Embryonic facial prominence (tissue), 1 donor: ENCODE data around the gene EID3.
"Not testable (repeated sequence)": the region's sequence is repeated elsewhere in the genome, so short reads cannot be mapped to it uniquely, and the experiment has no call there.

Source experiments
- DNase-seq: peaks from one replicate; pipeline ENCODE4 v3.0.0-alpha.2; 2016; ENCODE audit errors: extremely low spot score

Gene EID3

DNA sequence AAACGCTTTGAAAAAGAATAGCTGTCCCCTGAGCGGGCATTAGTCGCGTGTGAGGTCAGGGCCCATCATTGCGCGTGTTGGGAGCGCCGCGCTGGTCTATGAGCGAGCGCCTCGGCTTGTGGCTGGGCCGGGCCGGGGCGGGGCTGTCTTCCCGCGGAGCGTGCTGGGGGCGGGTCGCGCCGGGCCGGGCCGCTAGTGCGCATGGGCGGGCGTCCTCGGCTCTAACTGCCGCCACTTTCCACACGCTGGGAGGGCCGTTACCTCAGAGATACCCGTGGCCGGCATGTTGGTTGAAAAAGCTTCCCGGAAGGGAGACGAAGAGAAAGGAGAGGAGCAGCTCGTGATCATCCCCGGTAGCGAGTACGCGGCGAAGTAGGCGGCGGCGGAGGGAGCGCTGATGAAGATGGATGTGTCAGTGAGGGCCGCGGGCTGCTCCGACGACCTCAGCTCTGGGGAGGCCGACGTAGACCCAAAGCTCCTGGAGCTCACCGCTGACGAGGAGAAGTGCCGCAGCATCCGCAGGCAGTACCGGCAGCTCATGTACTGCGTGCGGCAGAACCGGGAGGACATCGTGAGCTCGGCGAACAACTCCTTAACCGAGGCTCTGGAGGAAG lies at the start of gene EID3:
Gene EID3 (plus strand): TSS at position 202 of the 614 bp plus-strand sequence. CDS start 196 bp downstream, at position 398.
- DNase-seq, result peak; percentile 54

DNA sequence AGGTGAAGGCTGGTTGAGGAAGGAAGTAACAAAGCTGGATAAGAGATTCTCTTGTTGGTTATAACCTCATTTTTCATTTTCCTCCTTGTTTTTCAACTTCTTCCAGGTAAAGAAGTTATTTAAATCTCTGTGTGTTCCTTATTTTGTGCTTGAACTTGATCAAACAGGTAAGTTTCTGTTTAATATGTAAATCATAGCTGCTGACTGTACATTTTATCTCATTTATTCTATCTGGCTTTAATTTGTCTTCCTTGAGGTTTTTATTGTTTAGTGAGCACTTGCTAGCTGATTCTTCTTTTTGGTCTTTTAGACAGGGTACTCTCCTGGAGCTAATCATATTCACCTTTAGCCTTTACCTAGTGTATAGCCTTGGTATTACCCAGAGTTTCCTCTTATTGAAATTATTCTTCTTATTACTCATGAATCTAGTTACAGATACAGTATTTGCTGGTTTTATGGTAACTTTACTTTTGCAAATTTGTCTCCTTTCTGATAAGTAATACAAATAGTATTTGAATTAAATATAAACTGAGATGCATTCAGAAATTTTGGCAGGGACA lies 45.5 kb upstream of the EID3 start:
- DNase-seq, result no peak

DNA sequence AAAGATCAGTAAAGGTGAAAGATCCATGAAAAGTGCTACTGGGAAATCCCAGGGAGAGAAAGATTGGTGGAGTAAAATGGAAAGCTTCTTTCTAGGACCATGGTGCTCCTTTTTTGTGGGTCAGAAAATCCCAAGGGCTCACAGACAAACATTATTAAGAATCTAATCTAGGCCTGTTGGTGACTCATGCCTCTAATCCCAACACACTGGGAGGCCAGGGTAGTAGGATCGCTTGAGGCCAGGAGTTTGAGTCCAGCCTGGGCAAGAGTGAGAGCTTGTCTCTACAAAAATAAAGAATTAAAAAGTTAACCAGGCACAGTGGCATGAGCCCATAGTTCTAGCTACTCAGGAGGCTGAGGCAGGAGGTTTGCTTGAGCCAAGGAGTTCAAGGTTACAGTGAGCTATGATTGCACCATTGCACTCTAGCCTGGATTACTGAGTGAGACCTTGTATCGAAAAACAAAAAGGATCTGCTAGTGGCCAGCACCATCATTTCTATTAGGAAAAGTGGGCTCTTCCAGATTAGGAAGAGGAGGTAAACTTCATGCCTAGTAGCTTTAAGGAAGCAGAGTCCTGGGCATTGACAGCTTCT lies 45.0 kb upstream of the EID3 start:
- DNase-seq, result no peak

DNA sequence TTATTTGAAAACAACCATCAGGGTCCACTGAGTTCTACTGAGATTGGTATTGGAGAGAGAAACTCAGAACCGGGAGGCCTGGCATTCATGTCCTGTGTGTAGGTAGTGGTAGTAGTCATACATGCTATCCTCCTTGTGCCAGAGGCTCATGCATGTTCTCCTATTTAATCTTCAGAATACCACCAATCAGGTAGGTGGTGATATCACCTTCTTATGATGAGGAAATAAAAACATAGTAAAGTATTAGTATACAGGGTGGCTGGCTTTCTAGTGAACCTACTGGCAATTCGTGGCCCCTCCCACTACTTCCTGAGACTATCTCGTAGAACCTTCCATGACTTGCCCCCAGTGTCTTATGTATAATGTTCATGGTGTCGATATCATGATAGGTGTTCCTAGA lies 40.5 kb upstream of the EID3 start:
- DNase-seq, result no peak

DNA sequence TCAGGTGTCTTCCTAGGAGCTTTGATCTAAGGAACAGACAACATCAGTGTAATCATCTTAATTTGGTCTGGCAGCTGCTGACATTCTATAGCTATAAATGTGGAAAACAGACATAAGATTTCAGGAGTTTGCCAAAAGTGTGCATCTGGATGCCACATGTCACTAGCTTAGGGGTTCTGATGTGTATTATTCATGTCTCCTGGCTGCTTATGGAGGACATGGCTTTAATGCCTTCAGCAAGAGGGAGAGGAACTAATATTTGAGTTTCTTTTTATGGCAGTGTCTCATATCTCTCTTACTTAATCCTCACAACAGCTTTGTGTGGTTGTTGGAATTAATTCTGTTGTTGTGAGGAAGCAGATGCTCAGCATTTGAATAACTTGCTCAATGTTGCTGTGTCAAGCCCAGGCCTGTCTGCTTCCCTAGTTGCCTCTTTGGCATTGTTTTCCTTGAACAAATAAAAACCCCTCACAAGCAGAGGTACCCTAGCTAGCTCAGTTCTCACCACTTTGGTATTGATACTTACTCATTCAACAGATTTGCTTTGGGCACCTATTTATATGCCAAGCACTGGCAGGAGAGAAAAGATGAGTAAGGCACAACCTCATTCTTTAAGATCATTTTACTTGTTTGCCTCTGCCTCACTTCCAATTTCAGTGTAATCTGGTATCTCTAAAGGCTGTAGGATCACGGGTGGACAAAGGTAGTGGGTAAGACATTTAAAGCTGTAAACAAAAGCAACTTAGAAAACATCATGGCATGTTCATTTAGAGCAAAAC lies 39.8 kb upstream of the EID3 start:
- peak; percentile 51 for DNase-seq

DNA sequence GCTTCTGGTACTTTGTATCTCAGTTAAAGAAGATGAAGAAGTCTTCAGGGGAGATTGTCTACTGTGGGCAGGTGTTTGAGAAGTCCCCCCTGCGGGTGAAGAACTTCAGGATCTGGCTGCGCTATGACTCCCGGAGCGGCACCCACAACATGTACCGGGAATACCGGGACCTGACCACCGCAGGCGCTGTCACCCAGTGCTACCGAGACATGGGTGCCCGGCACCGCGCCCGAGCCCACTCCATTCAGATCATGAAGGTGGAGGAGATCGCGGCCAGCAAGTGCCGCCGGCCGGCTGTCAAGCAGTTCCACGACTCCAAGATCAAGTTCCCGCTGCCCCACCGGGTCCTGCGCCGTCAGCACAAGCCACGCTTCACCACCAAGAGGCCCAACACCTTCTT lies 38.1 kb upstream of the EID3 start:
- DNase-seq, result not testable (repeated sequence)

DNA sequence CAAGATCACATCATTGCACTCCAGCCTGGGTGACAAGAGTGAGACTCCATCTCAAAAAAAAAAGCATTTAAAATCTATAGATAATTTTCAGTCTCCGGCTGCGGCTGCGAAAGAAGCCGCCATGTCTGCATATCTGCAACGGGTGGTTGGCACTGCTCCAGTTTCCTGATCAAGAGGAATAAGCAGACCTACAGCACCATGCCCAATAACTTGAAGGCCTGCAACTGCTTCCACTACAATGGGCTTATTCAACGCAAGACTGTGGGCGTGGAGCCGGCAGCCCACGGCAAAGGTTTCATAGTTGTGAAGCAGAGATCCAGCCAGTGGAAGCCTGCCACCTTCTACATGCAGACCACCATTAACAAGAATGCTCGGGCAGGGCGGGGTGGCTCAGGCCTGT lies 30.6 kb upstream of the EID3 start:
- DNase-seq, result no peak

DNA sequence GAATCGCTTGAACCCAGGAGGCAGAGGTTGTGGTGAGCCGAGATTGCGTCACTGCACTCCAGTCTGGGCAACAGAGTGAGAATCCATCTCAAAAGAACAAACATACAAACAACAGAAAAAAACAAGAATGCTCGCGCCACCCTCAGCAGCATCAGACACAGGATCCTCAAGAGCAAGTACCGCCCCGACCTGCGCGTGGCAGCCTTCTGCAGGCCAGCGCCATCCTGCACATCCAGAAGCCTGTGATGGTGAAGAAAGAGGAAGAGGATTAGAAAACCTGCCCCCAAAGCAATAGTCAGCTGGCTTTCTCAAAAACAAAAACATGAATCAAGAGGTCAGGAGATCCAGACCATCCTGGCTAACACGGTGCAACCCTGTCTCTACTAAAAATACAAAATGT lies 30.0 kb upstream of the EID3 start:
- no peak for DNase-seq

DNA sequence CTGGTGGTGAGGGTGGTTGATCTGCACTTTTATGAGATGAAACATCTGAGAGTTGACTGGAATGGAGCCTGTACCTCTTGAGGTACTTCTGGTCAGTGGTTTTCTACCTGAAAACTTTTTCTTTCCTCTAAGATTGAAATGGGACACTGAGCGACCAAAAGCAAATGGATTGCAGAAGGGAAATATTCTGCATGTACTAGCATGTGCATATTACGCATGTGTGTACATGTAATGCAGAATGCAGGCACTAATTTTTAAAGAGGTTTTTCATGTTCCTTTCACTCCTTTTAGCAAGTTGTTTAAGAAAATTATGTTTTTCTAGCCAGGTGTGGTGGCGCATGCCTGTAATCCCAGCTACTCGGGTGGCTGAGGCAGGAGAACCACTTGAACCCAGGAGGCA lies 28.7 kb upstream of the EID3 start:
- DNase-seq, result no peak

DNA sequence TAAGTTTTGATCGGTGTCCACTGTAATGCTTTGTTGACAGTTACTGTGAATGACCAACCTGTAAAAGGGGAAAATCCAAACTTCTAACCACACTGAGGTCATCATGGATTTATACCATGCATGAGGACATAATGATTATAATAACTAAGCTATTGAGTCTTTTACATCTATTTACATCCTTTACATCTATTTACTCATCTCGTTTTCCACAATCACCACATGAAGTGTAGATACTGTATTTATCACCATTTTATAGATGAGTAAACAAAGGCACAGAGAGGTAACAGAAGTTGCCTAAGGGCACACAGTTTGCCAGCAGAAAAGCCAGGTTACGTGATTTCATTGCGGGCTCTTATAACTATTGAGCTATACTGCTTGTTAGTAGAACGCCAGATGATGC lies 27.9 kb upstream of the EID3 start:
- no peak for DNase-seq

DNA sequence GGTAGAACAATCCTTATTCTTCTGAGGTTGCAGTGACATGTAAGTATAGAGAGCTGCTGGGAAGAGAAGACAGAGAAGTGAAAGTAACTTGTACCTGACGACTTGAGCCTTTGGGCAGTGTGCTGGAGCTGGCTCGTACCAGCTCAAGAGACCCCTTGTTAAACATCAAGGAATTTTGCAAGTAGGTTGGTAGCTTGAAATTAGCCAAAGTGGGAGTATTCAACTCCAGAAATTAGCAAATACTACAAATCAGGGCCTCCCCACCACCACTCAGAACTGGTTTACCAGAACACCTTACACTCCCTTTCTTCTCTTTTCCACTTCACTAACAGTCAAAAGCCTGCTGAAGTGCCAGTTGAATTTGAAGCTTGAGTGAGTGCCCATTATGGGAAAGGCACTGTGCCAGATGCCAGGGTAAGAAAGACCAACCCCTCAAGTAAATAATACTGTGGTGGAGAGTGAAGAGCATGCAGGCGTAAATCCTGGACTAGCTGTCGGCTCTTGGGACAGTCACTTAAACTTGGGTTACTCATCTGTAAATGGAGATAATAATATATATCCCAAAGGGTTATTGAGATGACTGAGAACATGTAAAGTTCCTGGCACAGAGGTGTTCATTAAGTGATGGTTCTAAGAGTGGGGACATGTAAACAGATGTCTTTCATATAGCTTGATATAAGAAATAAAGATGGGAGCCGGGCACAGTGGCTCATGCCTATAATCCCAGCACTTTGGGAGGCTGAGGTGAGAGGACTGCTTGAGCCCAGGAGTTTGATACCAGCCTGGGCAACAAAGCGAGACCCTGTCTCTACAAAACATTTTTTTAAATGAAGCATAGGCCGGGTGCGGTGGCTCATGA lies 27.0 kb upstream of the EID3 start:
- no peak for DNase-seq

DNA sequence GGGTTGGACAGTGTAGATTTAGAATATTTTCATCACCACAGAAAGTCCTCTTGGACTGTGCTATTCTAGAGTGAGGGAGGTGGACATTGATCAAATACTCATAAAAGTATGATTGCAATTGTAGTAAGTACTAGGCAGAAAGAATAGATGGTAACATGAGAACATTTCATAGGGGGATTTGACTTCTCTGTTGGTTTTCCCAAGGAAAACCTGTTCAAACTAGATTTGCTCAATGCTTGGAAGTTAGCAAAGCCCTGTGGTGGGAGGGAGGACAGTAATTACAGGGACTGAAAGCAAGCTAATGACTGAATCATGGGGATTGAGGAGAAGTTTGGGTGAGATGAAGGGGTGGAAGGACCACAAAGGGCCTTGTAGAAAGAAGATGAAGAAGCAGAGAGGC lies 24.4 kb upstream of the EID3 start:
- DNase-seq, result no peak

DNA sequence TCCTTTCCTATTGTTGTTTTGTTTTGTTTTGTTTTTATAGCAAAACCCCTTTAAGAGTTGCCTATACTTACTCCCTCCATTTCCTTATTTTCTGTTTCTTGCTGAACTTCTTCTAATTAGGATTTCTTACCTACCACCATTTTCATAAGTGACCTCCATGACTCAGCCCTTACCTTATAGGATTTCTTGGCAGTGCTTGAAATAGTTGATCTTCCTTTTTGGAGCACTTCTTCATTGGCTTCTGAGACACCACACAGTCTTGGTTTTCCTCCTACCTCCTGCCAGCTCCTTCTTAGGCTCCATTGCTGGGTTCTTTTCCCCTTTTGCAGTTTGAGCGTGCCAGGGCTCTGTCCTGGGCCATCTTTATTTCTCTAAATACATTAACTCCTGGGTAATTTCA lies 23.4 kb upstream of the EID3 start:
- DNase-seq, result no peak

DNA sequence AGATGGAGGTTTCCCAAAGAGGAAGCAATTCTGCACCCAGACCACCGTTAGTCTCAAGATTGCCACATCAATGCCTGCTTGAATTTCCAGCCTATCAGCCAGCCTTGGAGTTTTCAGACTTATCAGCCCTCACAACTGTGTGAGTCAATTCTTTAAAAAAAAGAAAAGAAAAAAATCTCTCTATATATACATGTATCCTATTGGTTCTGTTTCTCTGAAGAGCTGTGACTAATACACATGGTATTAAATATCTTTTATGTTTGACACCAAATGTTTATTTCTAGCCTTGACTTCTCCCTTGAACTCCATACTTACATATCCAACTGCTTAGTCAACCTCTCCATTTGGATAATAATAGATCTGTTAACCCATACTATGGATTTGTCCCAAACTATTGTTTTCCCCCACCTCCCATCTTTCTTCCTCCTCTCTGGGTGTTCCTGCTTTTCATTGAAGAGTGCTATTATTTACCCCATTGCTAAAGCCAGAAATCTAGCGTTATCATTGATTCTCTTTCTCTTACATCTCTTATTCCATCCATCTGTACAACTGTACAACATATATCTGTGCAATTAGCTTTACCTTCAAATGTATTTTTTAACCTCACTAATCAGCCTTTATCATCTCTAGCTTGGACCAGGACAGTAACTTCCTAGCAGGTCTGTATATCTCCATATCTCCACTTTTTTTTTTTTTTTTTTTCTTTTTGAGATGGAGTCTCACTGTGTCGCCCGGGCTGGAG lies 22.7 kb upstream of the EID3 start:
- no peak for DNase-seq

DNA sequence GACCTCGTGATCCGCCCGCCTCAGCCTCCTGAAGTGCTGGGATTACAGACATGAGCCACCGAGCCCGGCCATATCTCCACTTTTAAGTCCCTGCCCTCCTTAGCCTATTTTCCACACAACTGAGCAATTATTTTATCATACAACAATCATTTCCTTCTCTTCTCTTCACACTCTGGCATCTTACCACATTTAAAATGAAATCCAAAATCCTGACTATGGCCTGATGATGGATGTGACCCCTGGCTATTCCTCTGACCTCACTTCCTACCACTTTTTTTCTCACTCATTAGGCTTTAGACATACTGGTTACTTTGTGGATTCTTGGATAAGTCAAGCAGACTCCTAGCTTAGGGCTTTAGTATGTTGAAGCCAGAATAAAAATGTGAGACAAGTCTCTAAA lies 21.9 kb upstream of the EID3 start:
- no peak for DNase-seq

DNA sequence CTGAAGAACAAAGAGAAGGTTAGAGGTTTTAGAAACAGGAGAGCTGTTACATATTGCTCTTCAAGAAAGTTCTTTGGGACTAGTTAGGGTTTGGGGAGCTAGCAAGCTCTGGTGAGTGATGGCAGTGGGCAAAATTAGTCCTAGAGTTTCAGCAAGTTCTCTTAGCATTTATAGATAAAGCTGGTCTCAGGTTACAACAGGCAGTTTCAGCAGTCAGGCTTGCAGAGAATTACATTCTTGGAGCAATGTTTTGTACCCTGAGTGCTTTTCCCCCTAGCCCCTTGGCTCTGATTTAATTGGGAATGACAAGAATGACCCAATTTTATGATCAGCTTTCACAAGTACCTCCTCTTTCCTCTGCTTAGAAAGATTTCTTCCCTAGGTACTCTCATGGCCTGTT lies 21.4 kb upstream of the EID3 start:
- DNase-seq, result no peak

DNA sequence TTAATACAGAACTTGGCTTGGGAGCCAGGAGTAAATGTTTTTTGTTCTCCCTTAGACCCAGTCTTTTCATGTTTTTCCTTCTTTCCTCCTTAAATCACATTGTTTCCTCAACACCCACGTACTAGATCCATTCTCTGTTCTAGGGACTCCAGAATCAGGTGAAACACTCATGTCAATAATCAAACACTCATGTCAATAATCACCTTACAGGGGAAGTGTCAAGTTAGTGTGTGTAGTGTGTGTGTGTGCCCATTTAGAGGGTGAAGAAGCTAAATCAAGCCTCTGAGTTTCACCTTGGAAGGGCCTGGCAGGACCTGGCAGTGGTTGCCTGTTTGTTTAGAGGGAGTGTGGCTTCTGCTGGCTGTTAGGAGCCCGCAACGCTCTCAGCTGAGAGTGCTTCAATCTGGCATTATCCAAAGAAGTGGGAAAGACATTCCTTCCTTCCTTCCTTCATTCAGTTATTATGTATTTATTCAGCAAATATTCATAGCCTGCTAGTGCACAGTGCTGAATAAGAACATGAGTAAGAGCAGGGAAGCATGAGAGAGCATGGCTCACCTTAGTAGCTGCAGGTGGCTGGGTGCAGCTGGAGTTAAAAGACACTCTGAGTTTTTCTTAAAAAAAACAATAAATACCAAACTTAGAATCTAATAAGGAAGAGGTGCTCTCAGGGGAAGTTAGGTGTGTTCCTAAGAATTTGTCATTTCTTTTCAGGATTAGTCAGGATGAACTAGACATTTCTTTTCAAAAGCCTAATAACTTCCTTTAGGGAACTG lies 17.6 kb upstream of the EID3 start:
- DNase-seq, result no peak

DNA sequence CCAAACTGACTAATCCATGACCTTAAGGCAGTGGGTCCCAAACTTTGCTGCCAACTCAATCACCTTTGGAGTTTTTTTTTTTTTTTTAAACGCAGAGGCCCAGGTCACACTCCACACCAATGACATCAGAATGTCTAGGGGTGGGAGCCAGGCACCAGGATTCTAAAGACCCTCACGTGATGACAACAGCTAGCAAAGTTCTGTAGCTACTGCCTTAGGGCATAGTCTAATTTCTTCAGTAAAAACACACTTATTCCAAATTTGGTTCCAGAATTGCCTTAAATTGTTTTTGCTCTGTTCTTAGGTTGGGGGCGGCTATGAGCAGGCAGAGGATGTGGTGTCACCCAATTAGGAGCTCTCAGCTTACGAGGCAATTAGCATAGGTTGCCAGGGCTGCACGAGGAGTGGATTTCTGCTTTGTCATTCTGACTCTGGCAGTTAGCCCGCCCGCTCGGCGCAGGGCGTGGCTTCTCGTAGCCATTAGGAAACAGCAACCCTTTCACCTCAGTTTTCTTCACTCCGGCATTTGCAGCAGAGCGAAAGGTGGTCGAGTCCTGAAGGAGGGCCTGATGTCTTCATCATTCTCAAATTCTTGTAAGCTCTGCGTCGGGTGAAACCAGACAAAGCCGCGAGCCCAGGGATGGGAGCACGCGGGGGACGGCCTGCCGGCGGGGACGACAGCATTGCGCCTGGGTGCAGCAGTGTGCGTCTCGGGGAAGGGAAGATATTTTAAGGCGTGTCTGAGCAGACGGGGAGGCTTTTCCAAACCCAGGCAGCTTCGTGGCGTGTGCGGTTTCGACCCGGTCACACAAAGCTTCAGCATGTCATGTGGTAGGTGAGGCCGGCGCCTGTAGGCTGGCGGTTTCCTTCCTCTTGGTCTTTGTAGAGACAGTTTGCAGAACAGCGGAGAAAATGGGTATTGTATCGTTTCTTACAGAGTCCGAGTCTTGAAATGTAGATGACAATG lies 16.7 kb upstream of the EID3 start:
- DNase-seq, result peak; percentile 72

DNA sequence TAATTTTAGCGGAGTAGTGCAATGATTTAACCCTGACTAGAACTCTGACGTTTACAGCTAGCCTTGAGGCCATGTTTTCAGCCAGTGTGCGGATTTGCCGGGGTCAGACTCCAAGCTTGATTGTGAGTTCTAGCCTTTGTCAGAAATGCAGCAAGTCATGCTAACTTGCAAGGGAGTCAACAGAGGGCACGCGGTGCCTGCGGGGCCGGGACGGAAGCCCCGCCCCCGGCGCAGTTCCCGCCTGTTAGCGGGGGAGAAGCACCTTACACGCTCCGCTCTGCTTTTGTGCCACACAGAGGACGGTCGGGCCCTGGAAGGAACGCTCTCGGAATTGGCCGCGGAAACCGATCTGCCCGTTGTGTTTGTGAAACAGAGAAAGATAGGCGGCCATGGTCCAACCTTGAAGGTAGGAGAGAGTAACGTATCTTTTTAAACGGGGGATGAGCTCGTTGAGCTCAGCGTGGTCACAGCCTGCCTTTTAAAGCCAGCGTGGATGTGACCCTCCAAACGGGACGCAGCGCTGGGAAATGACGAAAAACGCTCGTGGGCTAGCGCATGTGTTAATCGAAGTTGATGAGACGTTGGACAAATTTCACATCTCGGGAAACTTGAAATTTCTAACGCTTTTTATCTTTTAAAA lies 14.8 kb upstream of the EID3 start:
- DNase-seq, result peak; percentile 62
